ENCODE results near the gene VTN.

VTN gene

GRCh38 chr17:28372203-28372944, 2.3 kb upstream of the VTN start:
- no peak for DNase-seq (ENCODE audit: low spot score)
- H3K27ac ChIP-seq: peak overlapping the region; percentile 75
- ChIA-PET CTCF (interaction anchor here (0.6 kb wide), 1 partner anchor 92 kb away, joined by 8 read pairs; no protein-coding TSS in a partner anchor), POLR2A (ENCODE audit: low non-redundant PET) (no interaction called here)
- TF ChIP-seq, protein P1, sequence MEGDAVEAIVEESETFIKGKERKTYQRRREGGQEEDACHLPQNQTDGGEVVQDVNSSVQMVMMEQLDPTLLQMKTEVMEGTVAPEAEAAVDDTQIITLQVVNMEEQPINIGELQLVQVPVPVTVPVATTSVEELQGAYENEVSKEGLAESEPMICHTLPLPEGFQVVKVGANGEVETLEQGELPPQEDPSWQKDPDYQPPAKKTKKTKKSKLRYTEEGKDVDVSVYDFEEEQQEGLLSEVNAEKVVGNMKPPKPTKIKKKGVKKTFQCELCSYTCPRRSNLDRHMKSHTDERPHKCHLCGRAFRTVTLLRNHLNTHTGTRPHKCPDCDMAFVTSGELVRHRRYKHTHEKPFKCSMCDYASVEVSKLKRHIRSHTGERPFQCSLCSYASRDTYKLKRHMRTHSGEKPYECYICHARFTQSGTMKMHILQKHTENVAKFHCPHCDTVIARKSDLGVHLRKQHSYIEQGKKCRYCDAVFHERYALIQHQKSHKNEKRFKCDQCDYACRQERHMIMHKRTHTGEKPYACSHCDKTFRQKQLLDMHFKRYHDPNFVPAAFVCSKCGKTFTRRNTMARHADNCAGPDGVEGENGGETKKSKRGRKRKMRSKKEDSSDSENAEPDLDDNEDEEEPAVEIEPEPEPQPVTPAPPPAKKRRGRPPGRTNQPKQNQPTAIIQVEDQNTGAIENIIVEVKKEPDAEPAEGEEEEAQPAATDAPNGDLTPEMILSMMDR (conservative IDR thresholded peaks at IDR 0.05; ENCODE audit: low read depth): no peak

DNA sequence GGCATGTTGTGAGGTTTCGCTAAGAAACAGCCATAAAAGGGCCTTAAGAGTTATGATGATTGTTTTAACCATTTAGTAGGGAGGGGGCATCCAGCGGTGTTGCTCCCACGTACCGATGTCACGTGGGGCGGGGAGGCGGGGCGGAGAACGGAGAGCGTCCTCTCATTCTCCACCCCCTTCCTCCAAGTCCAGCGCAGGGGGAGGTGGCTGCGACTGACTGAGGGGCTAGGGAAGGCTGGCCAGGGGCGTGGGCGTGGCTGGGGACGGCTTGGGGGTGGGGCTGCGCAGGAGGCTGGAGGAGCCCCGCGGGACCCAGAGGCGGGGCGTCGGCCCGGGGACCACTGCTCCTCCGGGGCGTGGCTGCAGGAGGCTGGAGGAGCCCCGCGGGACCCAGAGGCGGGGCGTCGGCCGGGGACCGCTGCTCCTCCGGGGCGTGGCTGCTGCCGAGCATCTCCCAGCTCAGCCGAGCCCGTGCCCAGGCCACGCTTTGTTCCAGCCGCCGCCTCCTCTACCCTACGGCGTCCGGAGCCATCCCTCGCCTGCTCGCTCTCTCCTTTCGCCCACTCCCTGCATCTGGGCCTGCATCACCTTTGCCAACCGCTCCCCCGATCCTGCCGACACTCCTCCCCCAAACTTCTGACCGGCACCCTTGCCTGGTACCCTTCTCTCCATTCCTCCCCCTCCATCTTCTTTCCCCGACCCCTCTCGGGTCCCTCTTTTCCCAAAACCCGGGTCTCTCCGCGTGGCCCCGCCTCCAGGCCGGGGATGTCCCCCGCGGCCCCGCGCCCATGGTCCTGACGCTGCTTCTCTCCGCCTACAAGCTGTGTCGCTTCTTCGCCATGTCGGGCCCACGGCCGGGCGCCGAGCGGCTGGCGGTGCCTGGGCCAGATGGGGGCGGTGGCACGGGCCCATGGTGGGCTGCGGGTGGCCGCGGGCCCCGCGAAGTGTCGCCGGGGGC, 1.4 kb upstream of the VTN start, which contains the start of gene SARM1:
Gene SARM1 (plus strand): TSS at position 450 of the 958 bp plus-strand sequence. CDS start 339 bp downstream, at position 789.
- POLR2A ChIA-PET (ENCODE audit: low non-redundant PET): no interaction called here
- peak; percentile 64 for DNase-seq (ENCODE audit: low spot score)
- peak within 1 kb of the TSS; percentile 75 for H3K27ac ChIP-seq
- CTCF ChIA-PET: interaction anchor here (0.7 kb wide), 2 partner anchors 32 to 48 kb away, joined by 3 read pairs; no protein-coding TSS in a partner anchor
- TF ChIP-seq, protein P1 (conservative IDR thresholded peaks at IDR 0.05; ENCODE audit: low read depth): no peak

- TF ChIP-seq, protein P1 (conservative IDR thresholded peaks at IDR 0.05; ENCODE audit: low read depth): no peak
- DNase-seq (ENCODE audit: low spot score): no peak
- ChIA-PET CTCF (interaction anchor here (0.7 to 0.8 kb wide), 3 partner anchors 10 to 49 kb away, joined by 3 read pairs; no protein-coding TSS in a partner anchor), POLR2A (ENCODE audit: low non-redundant PET) (no interaction called here)
- H3K27ac ChIP-seq: peak overlapping the region; percentile 75; the same call in 1 of the 2 replicates
Observed at GRCh38 chr17:28370744-28371103, 617 bp upstream of the VTN start.

GRCh38 chr17:28369684-28370034, 448 bp downstream of the VTN start:
- CTCF ChIA-PET: no interaction called here
- TF ChIP-seq, protein P1 (conservative IDR thresholded peaks at IDR 0.05; ENCODE audit: low read depth): no peak
- POLR2A ChIA-PET (ENCODE audit: low non-redundant PET): no interaction called here
- H3K27ac ChIP-seq: peak overlapping the region; percentile 61
- no peak for DNase-seq (ENCODE audit: low spot score)

- TF ChIP-seq, protein P1 (conservative IDR thresholded peaks at IDR 0.05; ENCODE audit: low read depth): no peak
- H3K27ac ChIP-seq: no peak overlapping the region
- DNase-seq (ENCODE audit: low spot score): no peak
- ChIA-PET POLR2A (ENCODE audit: low non-redundant PET) (interaction anchor here (1.4 kb wide), 1 partner anchor 12 kb away, joined by 4 read pairs; the partner anchor contains the start of gene POLDIP2), CTCF (interaction anchor here (0.5 kb wide), 2 partner anchors 31 to 248 kb away, joined by 3 to 5 read pairs; no protein-coding TSS in a partner anchor)
Observed at GRCh38 chr17:28368915-28369683, 1.0 kb downstream of the VTN start.
